Neural cell (in vitro differentiated cells): ENCODE results near the gene APH1A. TPM values are rescaled to one million over a fixed set of nuclear protein-coding genes. Genes with fewer than 3 reads are reported as not detected.

Source experiments
- H2AFZ ChIP-seq: fragments of 200-600, 300-800 bp; sonication (generic), shearing (Covaris generic); 2 replicates; pipeline ENCODE4 v1.6.0; 2014; ENCODE audit warnings: low read depth, mild to moderate bottlenecking, antibody characterized with exemption, low read length, moderate library complexity
- H3F3A ChIP-seq: fragments of 200-600 bp; shearing (Covaris generic); 2 replicates; pipeline ENCODE4 v1.6.1; 2016; ENCODE audit warnings: mild to moderate bottlenecking, moderate library complexity, mixed read lengths, antibody characterized with exemption, low read length; ENCODE audit not compliant: insufficient read depth, poor library complexity, severe bottlenecking
- H3K27ac ChIP-seq: fragments of 200-600, 300-800 bp; sonication (generic), shearing (Covaris generic); 2 replicates; pipeline ENCODE4 v1.5.1; 2014; ENCODE audit warnings: mild to moderate bottlenecking, low read length, moderate library complexity
- H3K27me3 ChIP-seq: fragments of 300-800, 200-600 bp; sonication (generic), shearing (Covaris generic); 2 replicates; pipeline ENCODE4 v1.6.0; 2014; ENCODE audit warnings: mild to moderate bottlenecking, low read depth, low read length, moderate library complexity; ENCODE audit not compliant: insufficient read depth
- H3K36me3 ChIP-seq: fragments of 300-800, 200-600 bp; sonication (generic), shearing (Covaris generic); 2 replicates; pipeline ENCODE4 v1.5.1; 2014; ENCODE audit warnings: mild to moderate bottlenecking, antibody characterized with exemption, low read length, moderate library complexity; ENCODE audit not compliant: insufficient read depth
- H3K4me2 ChIP-seq: fragments of 300-800, 200-600 bp; sonication (generic), shearing (Covaris generic); 2 replicates; pipeline ENCODE4 v1.6.0; 2014; ENCODE audit warnings: mild to moderate bottlenecking, low read length
- H3K4me3 ChIP-seq: fragments of 300-800, 200-600 bp; sonication (generic), shearing (Covaris generic); 2 replicates; pipeline ENCODE4 v1.5.1; 2014; ENCODE audit warnings: mild to moderate bottlenecking, low read length, moderate library complexity
- H3K79me2 ChIP-seq: fragments of 200-600 bp; shearing (Covaris generic); replicated peaks from 2 replicates; pipeline ENCODE4 v1.6.0; 2014; ENCODE audit warnings: mild to moderate bottlenecking, low read length, moderate library complexity; ENCODE audit not compliant: insufficient read depth
- H3K9ac ChIP-seq: fragments of 300-800, 200-600 bp; sonication (generic), shearing (Covaris generic); 2 replicates; pipeline ENCODE4 v1.6.1; 2016; ENCODE audit warnings: mild to moderate bottlenecking, low read length, mixed read lengths
- H3K9me2 ChIP-seq: fragments of 200-600 bp; shearing (Covaris generic); 2 replicates; pipeline ENCODE4 v1.6.1; 2016; ENCODE audit warnings: mild to moderate bottlenecking, low read length, mixed read lengths; ENCODE audit not compliant: insufficient read depth
- H3K9me3 ChIP-seq: fragments of 200-600, 300-800 bp; sonication (generic), shearing (Covaris generic); 2 replicates; pipeline ENCODE4 v1.6.1; 2016; ENCODE audit warnings: mild to moderate bottlenecking, mixed run types, low read length, moderate library complexity, mixed read lengths
- H4K20me1 ChIP-seq: fragments of 200-600 bp; shearing (Covaris generic); 2 replicates; pipeline ENCODE4 v1.6.1; 2016; ENCODE audit warnings: mild to moderate bottlenecking, mixed run types; ENCODE audit not compliant: insufficient read depth
- CTCF ChIP-seq: fragments of 450-650 bp; IDR thresholded peaks from 2 replicates; pipeline ENCODE4 v1.5.1; 2014; ENCODE audit warnings: antibody characterized with exemption, mild to moderate bottlenecking, moderate library complexity; ENCODE audit not compliant: poor library complexity, severe bottlenecking
- EP300 ChIP-seq: fragments of 450-650 bp; conservative IDR thresholded peaks from 2 replicates; pipeline ENCODE4 v1.6.1; 2014; ENCODE audit warnings: antibody characterized with exemption, mild to moderate bottlenecking, moderate library complexity; ENCODE audit not compliant: poor library complexity, severe bottlenecking
- EZH2 ChIP-seq: fragments of 200-600, 300-800 bp; shearing (Covaris generic), sonication (generic); IDR thresholded peaks from 2 replicates; pipeline ENCODE4 v1.6.1; 2014; ENCODE audit warnings: antibody characterized with exemption, low read length, borderline replicate concordance, mild to moderate bottlenecking; ENCODE audit not compliant: insufficient read depth, poor library complexity, severe bottlenecking
- MXI1 ChIP-seq: fragments of 450-650 bp; conservative IDR thresholded peaks from 2 replicates; pipeline ENCODE4 v1.6.1; 2014; ENCODE audit warnings: antibody characterized with exemption, mild to moderate bottlenecking; ENCODE audit not compliant: poor library complexity, severe bottlenecking
- POLR2AphosphoS5 ChIP-seq: IDR thresholded peaks from 2 replicates; pipeline ENCODE4 v1.6.1; 2012
- RAD21 ChIP-seq: fragments of 450-650 bp; conservative IDR thresholded peaks from 2 replicates; pipeline ENCODE4 v1.6.1; 2014; ENCODE audit warnings: antibody characterized with exemption, mild to moderate bottlenecking, moderate library complexity
- REST ChIP-seq: IDR thresholded peaks from 2 replicates; pipeline ENCODE4 v1.6.1; 2012; ENCODE audit warnings: borderline replicate concordance
- SMC3 ChIP-seq: fragments of 450-650 bp; conservative IDR thresholded peaks from 2 replicates; pipeline ENCODE4 v1.6.1; 2014; ENCODE audit warnings: antibody characterized with exemption, mild to moderate bottlenecking, moderate library complexity; ENCODE audit not compliant: poor library complexity
- TAF1 ChIP-seq: IDR thresholded peaks from 2 replicates; pipeline ENCODE4 v1.6.1; 2012; ENCODE audit warnings: low read depth
- polyA plus RNA-seq: library from polyadenylated mRNA; depleted of rRNA; stranded (reverse); fragments of >200 nt; gene quantifications from 2 replicates; pipeline ENCODE4 v1.2.3, GENCODE V29; 2014

The APH1A gene
- polyA plus RNA-seq, 1 donor from 2014 or later = 167 TPM

- H3K4me3 ChIP-seq = no peak overlapping the region
- H3K36me3 ChIP-seq = no peaks in the 10 kb centered on the region
- no peaks in the 10 kb centered on the region for H3K9me2 ChIP-seq
Observed at GRCh38 chr1:150249936-150250335, 18.9 kb downstream of the APH1A start.

GRCh38 chr1:150243003-150243402 is 25.8 kb downstream of the APH1A start:
- Histone ChIP-seq H3K27ac (no peak overlapping the region), H3K4me3 (no peak overlapping the region), H3K79me2 (no peaks in the 10 kb centered on the region), H2AFZ (no peak overlapping the region), H3K9me2 (no peaks in the 10 kb centered on the region), H4K20me1 (no peaks in the 10 kb centered on the region), H3K9me3 (no peaks in the 10 kb centered on the region), H3F3A (no peaks in the 10 kb centered on the region), H3K36me3 (no peaks in the 10 kb centered on the region), H3K27me3 (no peaks in the 10 kb centered on the region), H3K9ac (no peak overlapping the region), H3K4me2 (no peak overlapping the region)
- TF ChIP-seq EP300 (no peak), TAF1 (no peak), SMC3 (no peak), POLR2AphosphoS5 (no peak), EZH2 (no peak), RAD21 (no peak), REST (no peak)

More at GRCh38 chr1:150249936-150250335, 18.9 kb downstream of the APH1A start:
- H2AFZ ChIP-seq = no peak overlapping the region
- no peak for TF ChIP-seq EZH2
- TF ChIP-seq SMC3 = no peak
- TF ChIP-seq MXI1 = no peak
- no peak for TF ChIP-seq CTCF
- TF ChIP-seq REST = no peak
- TF ChIP-seq RAD21 = no peak
- TF ChIP-seq TAF1 = no peak
- TF ChIP-seq EP300 = no peak
- TF ChIP-seq POLR2AphosphoS5 = no peak
- no peak overlapping the region for H3K9ac ChIP-seq
- H4K20me1 ChIP-seq = no peaks in the 10 kb centered on the region
- H3F3A ChIP-seq = no peaks in the 10 kb centered on the region
- no peak overlapping the region for H3K4me2 ChIP-seq
- H3K27ac ChIP-seq = no peak overlapping the region
- H3K79me2 ChIP-seq = no peaks in the 10 kb centered on the region
- no peaks in the 10 kb centered on the region for H3K9me3 ChIP-seq
- H3K27me3 ChIP-seq = no peaks in the 10 kb centered on the region
